ENCODE measurements around the gene SPEN. TPM values are rescaled to one million over a fixed set of nuclear protein-coding genes. Genes with fewer than 3 reads are reported as not detected.
A peak's percentile ranks its signal among the peaks of the same experiment; 100 is the strongest.

SPEN gene
- total and polyA plus RNA-seq, 2 of the 4 experiments (the other 2 are of a cell fraction), result 7.6 to 15.8 TPM

DNA sequence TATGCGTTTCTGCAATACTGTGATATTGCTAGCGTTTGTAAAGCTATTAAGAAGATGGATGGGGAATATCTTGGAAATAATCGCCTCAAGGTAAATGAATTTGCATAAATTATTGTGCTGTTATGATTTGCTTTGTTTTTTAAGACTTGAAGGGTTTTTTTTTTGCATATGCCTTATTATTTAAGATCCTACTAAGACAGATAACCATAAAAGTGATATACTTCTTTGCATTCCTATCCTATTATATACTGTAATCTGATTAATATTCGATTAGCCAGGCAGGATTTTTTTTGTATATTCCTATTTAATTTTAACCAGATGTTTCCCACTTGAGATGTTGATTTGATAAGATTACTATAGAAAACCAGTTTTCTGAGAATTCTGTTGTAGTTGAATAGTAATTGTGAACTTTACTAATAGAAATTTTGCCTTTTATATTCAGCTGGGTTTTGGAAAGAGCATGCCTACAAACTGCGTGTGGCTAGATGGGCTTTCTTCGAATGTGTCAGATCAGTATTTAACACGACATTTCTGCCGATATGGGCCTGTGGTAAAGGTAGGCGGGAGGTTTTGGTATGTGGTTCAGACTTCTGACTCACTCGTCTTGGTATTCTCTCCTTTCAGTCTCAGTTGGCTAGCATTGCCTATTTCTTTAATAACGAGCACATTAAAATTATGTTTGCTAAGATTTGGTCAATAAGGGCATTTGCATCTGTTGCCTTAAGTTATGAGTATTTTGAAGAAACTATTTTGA, 71.6 kb downstream of the SPEN start:
- DNase-seq, result peak; percentile 84
- Histone ChIP-seq H3K4ac (ENCODE audit: low read depth, low read length) (0 out of 2 replicates have a peak overlapping the region, but pooled peaks have one; percentile 14), H2AK9ac (replicated peaks; ENCODE audit: low read depth, low read length, poor library complexity) (no peak overlapping the region), H3K27ac (ENCODE audit: insufficient read depth, low read length) (no peak overlapping the region), H3K14ac (replicated peaks; ENCODE audit: low read depth, low read length) (no peak overlapping the region; the same call in 1 of the 2 replicates), H3K36me3 (ENCODE audit: control insufficient read depth, insufficient read depth, low read length) (peaks cover 16% of the 10 kb centered on the region), H4K8ac (ENCODE audit: low read depth in 2 of 2, low read length in 2 of 2) (no peak overlapping the region), H4K91ac (ENCODE audit: insufficient read depth, low read depth, low read length) (no peak overlapping the region), H3K79me1 (ENCODE audit: low read depth in 1 of 2, low read length in 2 of 2) (peaks cover 26 to 71% of the 10 kb centered on the region in 2 experiments), H3K4me2 (ENCODE audit: low read depth, low read length) (peak overlapping the region; percentile 23; the same call in 1 of the 2 replicates), H2BK20ac (ENCODE audit: low read depth, low read length) (no peak overlapping the region; the same call in 1 of the 2 replicates), H3K4me1 (ENCODE audit: control insufficient read depth, insufficient read depth, low read length) (peaks cover 12% of the 10 kb centered on the region), H4K5ac (ENCODE audit: low read depth, low read length) (no peak overlapping the region), H2BK5ac (ENCODE audit: low read depth, low read length, poor library complexity, severe bottlenecking) (peak overlapping the region; percentile 11), H3K23ac (ENCODE audit: low read depth, low read length) (no peak overlapping the region), H3K27me3 (ENCODE audit: control insufficient read depth, insufficient read depth, low read length) (no peaks in the 10 kb centered on the region), H2BK15ac (ENCODE audit: low read depth, low read length) (no peak overlapping the region), H3K9me3 (ENCODE audit: control insufficient read depth, insufficient read depth, low read length) (no peaks in the 10 kb centered on the region), H4K20me1 (ENCODE audit: insufficient read depth, low read length) (no peaks in the 10 kb centered on the region), H2AK5ac (ENCODE audit: low read depth, low read length) (no peak overlapping the region), H3K9me1 (ENCODE audit: insufficient read depth, low read length) (peaks cover 7% of the 10 kb centered on the region; the same call in 1 of the 2 replicates), H3K4me3 (ENCODE audit: insufficient read depth, low read depth, low read length) (no peak overlapping the region), H2BK120ac (ENCODE audit: low read depth, low read length) (no peak overlapping the region), H2AFZ (replicated peaks; ENCODE audit: low read length, poor library complexity) (no peak overlapping the region), H3K9ac (ENCODE audit: low read depth, low read length) (no peak overlapping the region), H3K56ac (ENCODE audit: extremely low read depth, insufficient read depth, low read length) (no peak overlapping the region), H3K18ac (ENCODE audit: low read depth, low read length) (no peak overlapping the region)
- dilution Hi-C loops (cut with HindIII; ENCODE audit: low sequenced_read_pairs, unreplicated experiment) (no loop called here), intact Hi-C loops (cut with micrococcal nuclease) (loop anchor here (5.0 kb wide), 1 partner anchor 67 kb away; no protein-coding TSS in a partner anchor), in situ Hi-C loops (cut with MboI; ENCODE audit: low sequenced_read_pairs) (no loop called here)
- CTCF ChIA-PET, result no interaction called here
- 80% methylated on average over 1 of the region's 11 CpGs; no CpG with 5 or more reads in 1 of the 2 experiments for WGBS, 2 experiments (ENCODE audit: extremely low coverage in 2 of 2, insufficient read length in 1 of 2)
- ATAC-seq (ENCODE audit: low read depth), result peak; percentile 69
- BruUV-seq (replicated peaks), result no TSS peak
- POLR2A ChIA-PET (ENCODE audit: unreplicated experiment), result no interaction called here
- TF ChIP-seq RFX5 (IDR thresholded peaks at IDR 0.05; ENCODE audit: low read depth, low read length) (no peak), POLR2A (IDR thresholded peaks at IDR 0.05; ENCODE audit: low read depth, low read length) (no peak), NFE2L2 (IDR thresholded peaks at IDR 0.05; ENCODE audit: low read depth, low read length) (no peak), RAD21 (IDR thresholded peaks at IDR 0.05; ENCODE audit: low read length) (no peak), MAFK (IDR thresholded peaks at IDR 0.05; ENCODE audit: low read depth, low read length) (0 out of 2 replicates have a peak, but pooled peaks have one; percentile 11), CEBPB (IDR thresholded peaks at IDR 0.05; ENCODE audit: low read depth, low read length) (no peak), FOS (IDR thresholded peaks at IDR 0.05; ENCODE audit: low read depth, low read length) (peak; percentile 73), MXI1 (IDR thresholded peaks at IDR 0.05; ENCODE audit: borderline replicate concordance, low read depth, low read length) (peak; percentile 47; the same call in 1 of the 2 replicates), CHD1 (IDR thresholded peaks at IDR 0.05; ENCODE audit: low read depth, low read length) (no peak; the same call in 1 of the 2 replicates), RCOR1 (IDR thresholded peaks at IDR 0.05; ENCODE audit: insufficient replicate concordance, low read length) (no peak), BHLHE40 (IDR thresholded peaks at IDR 0.05; ENCODE audit: low read depth, low read length) (no peak; the same call in 1 of the 2 replicates)
- TF ChIP-seq, protein P1, sequence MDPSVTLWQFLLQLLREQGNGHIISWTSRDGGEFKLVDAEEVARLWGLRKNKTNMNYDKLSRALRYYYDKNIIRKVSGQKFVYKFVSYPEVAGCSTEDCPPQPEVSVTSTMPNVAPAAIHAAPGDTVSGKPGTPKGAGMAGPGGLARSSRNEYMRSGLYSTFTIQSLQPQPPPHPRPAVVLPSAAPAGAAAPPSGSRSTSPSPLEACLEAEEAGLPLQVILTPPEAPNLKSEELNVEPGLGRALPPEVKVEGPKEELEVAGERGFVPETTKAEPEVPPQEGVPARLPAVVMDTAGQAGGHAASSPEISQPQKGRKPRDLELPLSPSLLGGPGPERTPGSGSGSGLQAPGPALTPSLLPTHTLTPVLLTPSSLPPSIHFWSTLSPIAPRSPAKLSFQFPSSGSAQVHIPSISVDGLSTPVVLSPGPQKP (IDR thresholded peaks at IDR 0.05; ENCODE audit: borderline replicate concordance, low read depth, low read length), result no peak
- TF ChIP-seq, protein P2, sequence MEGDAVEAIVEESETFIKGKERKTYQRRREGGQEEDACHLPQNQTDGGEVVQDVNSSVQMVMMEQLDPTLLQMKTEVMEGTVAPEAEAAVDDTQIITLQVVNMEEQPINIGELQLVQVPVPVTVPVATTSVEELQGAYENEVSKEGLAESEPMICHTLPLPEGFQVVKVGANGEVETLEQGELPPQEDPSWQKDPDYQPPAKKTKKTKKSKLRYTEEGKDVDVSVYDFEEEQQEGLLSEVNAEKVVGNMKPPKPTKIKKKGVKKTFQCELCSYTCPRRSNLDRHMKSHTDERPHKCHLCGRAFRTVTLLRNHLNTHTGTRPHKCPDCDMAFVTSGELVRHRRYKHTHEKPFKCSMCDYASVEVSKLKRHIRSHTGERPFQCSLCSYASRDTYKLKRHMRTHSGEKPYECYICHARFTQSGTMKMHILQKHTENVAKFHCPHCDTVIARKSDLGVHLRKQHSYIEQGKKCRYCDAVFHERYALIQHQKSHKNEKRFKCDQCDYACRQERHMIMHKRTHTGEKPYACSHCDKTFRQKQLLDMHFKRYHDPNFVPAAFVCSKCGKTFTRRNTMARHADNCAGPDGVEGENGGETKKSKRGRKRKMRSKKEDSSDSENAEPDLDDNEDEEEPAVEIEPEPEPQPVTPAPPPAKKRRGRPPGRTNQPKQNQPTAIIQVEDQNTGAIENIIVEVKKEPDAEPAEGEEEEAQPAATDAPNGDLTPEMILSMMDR (conservative IDR thresholded peaks at IDR 0.05; ENCODE audit: low read depth, low read length), result no peak
- TF ChIP-seq, protein P3, sequence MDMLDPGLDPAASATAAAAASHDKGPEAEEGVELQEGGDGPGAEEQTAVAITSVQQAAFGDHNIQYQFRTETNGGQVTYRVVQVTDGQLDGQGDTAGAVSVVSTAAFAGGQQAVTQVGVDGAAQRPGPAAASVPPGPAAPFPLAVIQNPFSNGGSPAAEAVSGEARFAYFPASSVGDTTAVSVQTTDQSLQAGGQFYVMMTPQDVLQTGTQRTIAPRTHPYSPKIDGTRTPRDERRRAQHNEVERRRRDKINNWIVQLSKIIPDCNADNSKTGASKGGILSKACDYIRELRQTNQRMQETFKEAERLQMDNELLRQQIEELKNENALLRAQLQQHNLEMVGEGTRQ (IDR thresholded peaks at IDR 0.05; ENCODE audit: low read depth, low read length), result no peak
